Astrocyte (in vitro differentiated cells and primary cell): ENCODE measurements around the gene SPATA13. TPM values are rescaled to one million over a fixed set of nuclear protein-coding genes. Genes with fewer than 3 reads are reported as not detected.

ENCODE experiments used
- DNase-seq: peaks from one replicate; pipeline ENCODE4 v3.0.0-alpha.2; 2010; ENCODE audit warnings: low read depth
- FAIRE-seq: peaks from 2 replicates; lab custom pipeline; 2011; peaks lifted over from hg19 to GRCh38; lab: Jason Lieb, UNC
- H2AFZ ChIP-seq: 2 replicates; pipeline ENCODE4 v1.6.0; 2012; ENCODE audit warnings: low read depth, low read length, inconsistent platforms
- H3K27ac ChIP-seq: 2 replicates; pipeline ENCODE4 v1.5.1; 2011; ENCODE audit warnings: low read depth, low read length, inconsistent platforms
- H3K27me3 ChIP-seq: 2 replicates; pipeline ENCODE4 v1.6.0; 2011; ENCODE audit warnings: low read length, inconsistent platforms; ENCODE audit not compliant: insufficient read depth
- H3K36me3 ChIP-seq: 2 replicates; pipeline ENCODE4 v1.5.1; 2011; ENCODE audit warnings: low read length, inconsistent platforms; ENCODE audit not compliant: insufficient read depth
- H3K4me1 ChIP-seq: 2 replicates; pipeline ENCODE4 v1.5.1; 2011; ENCODE audit warnings: low read length, inconsistent platforms; ENCODE audit not compliant: insufficient read depth
- H3K4me2 ChIP-seq: 2 replicates; pipeline ENCODE4 v1.6.0; 2012; ENCODE audit warnings: low read length, inconsistent platforms
- H3K4me3 ChIP-seq: 2 replicates; pipeline ENCODE4 v1.5.1; 2011; ENCODE audit warnings: low read depth, mild to moderate bottlenecking, low read length, inconsistent platforms; ENCODE audit not compliant: insufficient read depth
- H3K79me2 ChIP-seq: 2 replicates; pipeline ENCODE4 v1.6.0; 2012; ENCODE audit warnings: mild to moderate bottlenecking, low read length, inconsistent platforms; ENCODE audit not compliant: insufficient read depth
- H3K9ac ChIP-seq: 2 replicates; pipeline ENCODE4 v1.6.0; 2012; ENCODE audit warnings: mild to moderate bottlenecking, low read length, inconsistent platforms
- H3K9me3 ChIP-seq: 2 replicates; pipeline ENCODE4 v1.5.1; 2012; ENCODE audit warnings: low read depth, mild to moderate bottlenecking, low read length, inconsistent platforms; ENCODE audit not compliant: insufficient read depth
- H4K20me1 ChIP-seq: 2 replicates; pipeline ENCODE4 v1.6.0; 2012; ENCODE audit warnings: low read length, inconsistent platforms; ENCODE audit not compliant: insufficient read depth
- H3K27ac Mint-ChIP-seq: one replicate; pipeline ENCODE4 v1.8.0; 2021; ENCODE audit warnings: mild to moderate bottlenecking, mixed read lengths; ENCODE audit not compliant: unreplicated experiment
- H3K27me3 Mint-ChIP-seq: one replicate; pipeline ENCODE4 v1.8.0; 2021; ENCODE audit warnings: low read depth, mixed read lengths; ENCODE audit not compliant: unreplicated experiment
- H3K36me3 Mint-ChIP-seq: one replicate; pipeline ENCODE4 v1.8.0; 2021; ENCODE audit warnings: low read depth, mixed read lengths; ENCODE audit not compliant: unreplicated experiment
- H3K4me1 Mint-ChIP-seq: one replicate; pipeline ENCODE4 v1.8.0; 2021; ENCODE audit warnings: low read depth, mixed read lengths; ENCODE audit not compliant: unreplicated experiment
- H3K4me3 Mint-ChIP-seq: one replicate; pipeline ENCODE4 v1.8.0; 2021; ENCODE audit warnings: mild to moderate bottlenecking, moderate library complexity, mixed read lengths; ENCODE audit not compliant: unreplicated experiment
- H3K9me3 Mint-ChIP-seq: one replicate; pipeline ENCODE4 v1.8.0; 2021; ENCODE audit warnings: mild to moderate bottlenecking, mixed read lengths; ENCODE audit not compliant: unreplicated experiment
- CTCF ChIP-seq: IDR thresholded peaks from 2 replicates; pipeline ENCODE4 v1.5.1; 2011; ENCODE audit warnings: low read depth, mild to moderate bottlenecking, inconsistent platforms, low read length, moderate library complexity; ENCODE audit not compliant: insufficient read depth
- EZH2 ChIP-seq: IDR thresholded peaks from 2 replicates; pipeline ENCODE4 v1.6.1; 2012; ENCODE audit warnings: mild to moderate bottlenecking, low read length, inconsistent platforms; ENCODE audit not compliant: insufficient read depth
- total RNA-seq: library from RNA; stranded (reverse); gene quantifications from 2 replicates; pipeline ENCODE4 v1.2.1, GENCODE V29; 2021

Gene SPATA13
- total RNA-seq, 1 donor from 2014 or later, result 6.2 TPM

GRCh38 chr13:24304620-24305019, 144.1 kb downstream of the SPATA13 start:
- Histone ChIP-seq H3K27me3 (no peaks in the 10 kb centered on the region), H3K36me3 (no peaks in the 10 kb centered on the region), H3K4me3 (no peak overlapping the region), H3K27ac (no peak overlapping the region), H3K4me1 (no peaks in the 10 kb centered on the region), H2AFZ (no peak overlapping the region), H3K4me2 (no peak overlapping the region), H3K9ac (no peak overlapping the region), H3K79me2 (no peaks in the 10 kb centered on the region), H4K20me1 (no peaks in the 10 kb centered on the region), H3K9me3 (no peaks in the 10 kb centered on the region)
- FAIRE-seq, result no peak
- no peak overlapping the region for H3K4me3 Mint-ChIP-seq
- H3K4me1 Mint-ChIP-seq, result no peaks in the 10 kb centered on the region
- H3K9me3 Mint-ChIP-seq, result no peaks in the 10 kb centered on the region
- no peak overlapping the region for H3K27ac Mint-ChIP-seq
- peaks cover 1% of the 10 kb centered on the region for H3K27me3 Mint-ChIP-seq
- peaks cover 9% of the 10 kb centered on the region for H3K36me3 Mint-ChIP-seq
- TF ChIP-seq EZH2 (no peak), CTCF (no peak)
- DNase-seq, result no peak

- no peak overlapping the region for H2AFZ ChIP-seq
- FAIRE-seq (peak; percentile 45), DNase-seq (peak; percentile 46)
- H3K9ac ChIP-seq, result no peak overlapping the region
- no peaks in the 10 kb centered on the region for H3K79me2 ChIP-seq
- Mint-ChIP-seq H3K27ac (peak overlapping the region; percentile 34), H3K9me3 (no peaks in the 10 kb centered on the region), H3K27me3 (peaks cover 1% of the 10 kb centered on the region), H3K4me1 (no peaks in the 10 kb centered on the region), H3K4me3 (no peak overlapping the region), H3K36me3 (peaks cover 8% of the 10 kb centered on the region)
- no peaks in the 10 kb centered on the region for H3K27me3 ChIP-seq
- no peaks in the 10 kb centered on the region for H3K36me3 ChIP-seq
- no peaks in the 10 kb centered on the region for H4K20me1 ChIP-seq
- no peak overlapping the region for H3K27ac ChIP-seq
- no peaks in the 10 kb centered on the region for H3K4me1 ChIP-seq
- H3K4me3 ChIP-seq, result no peak overlapping the region
- no peaks in the 10 kb centered on the region for H3K9me3 ChIP-seq
- TF ChIP-seq CTCF (no peak), EZH2 (no peak)
- no peak overlapping the region for H3K4me2 ChIP-seq
Observed at GRCh38 chr13:24306632-24307031, 146.1 kb downstream of the SPATA13 start.

- Histone ChIP-seq H3K4me2 (no peak overlapping the region), H3K9me3 (no peaks in the 10 kb centered on the region), H3K27me3 (no peaks in the 10 kb centered on the region), H3K9ac (no peak overlapping the region), H3K36me3 (no peaks in the 10 kb centered on the region), H2AFZ (no peak overlapping the region), H4K20me1 (no peaks in the 10 kb centered on the region), H3K4me1 (no peaks in the 10 kb centered on the region), H3K27ac (no peak overlapping the region), H3K4me3 (no peak overlapping the region), H3K79me2 (no peaks in the 10 kb centered on the region)
- H3K4me1 Mint-ChIP-seq, result no peaks in the 10 kb centered on the region
- H3K27me3 Mint-ChIP-seq, result peaks cover 1% of the 10 kb centered on the region
- no peaks in the 10 kb centered on the region for H3K9me3 Mint-ChIP-seq
- no peak for DNase-seq
- H3K4me3 Mint-ChIP-seq, result no peak overlapping the region
- TF ChIP-seq CTCF (no peak), EZH2 (no peak)
- H3K36me3 Mint-ChIP-seq, result peaks cover 8% of the 10 kb centered on the region
- H3K27ac Mint-ChIP-seq, result no peak overlapping the region
- no peak for FAIRE-seq
Observed at GRCh38 chr13:24307211-24308067, 146.9 kb downstream of the SPATA13 start.
